RWPE2 (cell line): ENCODE data around the gene ZBTB7C.

Source experiments
- ATAC-seq: fragments of 200-7000 bp; cut with Tn5 transposase; 3 replicates; pipeline ENCODE4 v1.9.1; 2021; ENCODE audit warnings: low read depth
- DNase-seq: peaks from one replicate; pipeline ENCODE4 v3.0.0-alpha.2; 2020; ENCODE audit warnings: low spot score
- H3K27ac ChIP-seq: fragments of 450-650 bp; 2 replicates; pipeline ENCODE4 v1.5.1; 2017; ENCODE audit warnings: mild to moderate bottlenecking; ENCODE audit not compliant: poor library complexity, severe bottlenecking
- H3K27me3 ChIP-seq: fragments of 250-450 bp; sonication (Bioruptor Pico); 2 replicates; pipeline ENCODE4 v1.5.1; 2021; ENCODE audit warnings: mild to moderate bottlenecking, moderate library complexity; ENCODE audit not compliant: insufficient read depth, poor library complexity, severe bottlenecking
- H3K36me3 ChIP-seq: fragments of 250-450 bp; sonication (Bioruptor Pico); 2 replicates; pipeline ENCODE4 v1.5.1; 2020; ENCODE audit warnings: low read depth, mild to moderate bottlenecking, moderate library complexity
- H3K4me1 ChIP-seq: fragments of 250-450 bp; sonication (Bioruptor Pico); 2 replicates; pipeline ENCODE4 v1.5.1; 2021; ENCODE audit warnings: mild to moderate bottlenecking, moderate library complexity; ENCODE audit not compliant: insufficient read depth, poor library complexity, severe bottlenecking
- H3K4me3 ChIP-seq: fragments of 250-450 bp; sonication (Bioruptor Pico); 2 replicates; pipeline ENCODE4 v1.5.1; 2021; ENCODE audit warnings: mild to moderate bottlenecking, moderate library complexity; ENCODE audit not compliant: severe bottlenecking
- H3K9me3 ChIP-seq: fragments of 250-450 bp; sonication (Bioruptor Pico); 2 replicates; pipeline ENCODE4 v1.5.1; 2021; ENCODE audit warnings: mild to moderate bottlenecking, moderate library complexity; ENCODE audit not compliant: severe bottlenecking
- TF ChIP-seq, protein P1 (sequence below): fragments of 450-650 bp; IDR thresholded peaks from one replicate; pipeline ENCODE4 v1.5.1; 2017; ENCODE audit warnings: mild to moderate bottlenecking, moderate library complexity; ENCODE audit not compliant: poor library complexity, severe bottlenecking

The ZBTB7C gene

DNA sequence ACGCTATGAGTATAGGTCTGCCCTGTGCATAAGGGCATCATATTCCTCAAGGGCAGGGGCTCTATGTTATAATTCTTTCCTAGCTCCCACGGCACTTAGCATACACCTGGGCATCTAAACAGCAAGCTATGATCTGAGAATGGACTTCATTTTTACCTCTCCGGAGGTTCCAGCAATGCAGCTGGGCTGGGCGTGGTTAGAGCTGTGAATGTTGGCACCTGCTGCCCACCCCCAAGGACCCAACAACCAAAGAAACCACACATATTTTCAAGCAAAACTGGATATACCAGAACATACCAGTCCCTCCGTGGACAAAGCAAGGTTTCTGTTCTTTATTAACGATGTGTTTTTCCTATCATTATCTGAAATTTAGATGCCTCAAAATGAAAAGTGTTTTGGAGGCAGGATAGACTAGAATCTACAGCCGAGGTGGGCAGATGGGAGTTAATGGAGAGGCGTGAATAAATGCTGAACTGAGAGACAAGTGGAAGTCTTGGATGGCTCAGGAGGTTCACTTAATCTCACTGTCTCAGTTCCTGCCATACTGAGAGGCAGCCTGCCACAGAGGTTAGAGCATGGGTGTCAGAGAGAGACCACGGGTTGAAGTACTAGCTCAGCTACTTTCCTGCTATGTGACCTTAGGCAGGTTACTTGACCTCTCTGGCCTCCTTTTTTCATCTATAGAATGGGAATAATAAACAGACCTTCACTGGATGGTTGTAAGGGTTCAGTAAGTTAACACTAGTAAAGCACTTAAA is 292.1 kb downstream of the ZBTB7C start:
- Histone ChIP-seq H3K9me3 (no peaks in the 10 kb centered on the region), H3K4me1 (no peaks in the 10 kb centered on the region), H3K4me3 (no peak overlapping the region), H3K27ac (no peak overlapping the region), H3K27me3 (no peaks in the 10 kb centered on the region), H3K36me3 (no peaks in the 10 kb centered on the region)
- ATAC-seq (no peak), DNase-seq (no peak)
- TF ChIP-seq, protein P1, sequence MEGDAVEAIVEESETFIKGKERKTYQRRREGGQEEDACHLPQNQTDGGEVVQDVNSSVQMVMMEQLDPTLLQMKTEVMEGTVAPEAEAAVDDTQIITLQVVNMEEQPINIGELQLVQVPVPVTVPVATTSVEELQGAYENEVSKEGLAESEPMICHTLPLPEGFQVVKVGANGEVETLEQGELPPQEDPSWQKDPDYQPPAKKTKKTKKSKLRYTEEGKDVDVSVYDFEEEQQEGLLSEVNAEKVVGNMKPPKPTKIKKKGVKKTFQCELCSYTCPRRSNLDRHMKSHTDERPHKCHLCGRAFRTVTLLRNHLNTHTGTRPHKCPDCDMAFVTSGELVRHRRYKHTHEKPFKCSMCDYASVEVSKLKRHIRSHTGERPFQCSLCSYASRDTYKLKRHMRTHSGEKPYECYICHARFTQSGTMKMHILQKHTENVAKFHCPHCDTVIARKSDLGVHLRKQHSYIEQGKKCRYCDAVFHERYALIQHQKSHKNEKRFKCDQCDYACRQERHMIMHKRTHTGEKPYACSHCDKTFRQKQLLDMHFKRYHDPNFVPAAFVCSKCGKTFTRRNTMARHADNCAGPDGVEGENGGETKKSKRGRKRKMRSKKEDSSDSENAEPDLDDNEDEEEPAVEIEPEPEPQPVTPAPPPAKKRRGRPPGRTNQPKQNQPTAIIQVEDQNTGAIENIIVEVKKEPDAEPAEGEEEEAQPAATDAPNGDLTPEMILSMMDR, result no peak

DNA sequence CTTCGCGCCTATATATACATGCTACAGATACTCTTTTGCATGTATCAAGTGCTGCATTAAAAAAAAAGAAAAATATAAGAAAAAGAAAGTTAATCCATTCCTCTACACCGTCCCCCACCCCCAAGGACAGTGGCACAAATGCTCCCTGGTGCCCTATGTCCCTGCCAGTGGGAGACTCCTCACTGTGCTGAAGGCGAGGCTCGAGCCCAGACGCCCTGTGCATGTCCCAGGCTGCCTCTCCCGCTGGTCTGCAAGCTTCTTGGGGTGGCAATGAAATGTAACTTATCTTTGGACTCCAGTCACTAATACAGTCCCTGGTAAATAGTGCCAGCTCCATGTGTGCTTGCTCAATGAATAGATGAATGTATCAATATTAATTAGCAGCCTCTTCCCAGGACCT is 293.2 kb downstream of the ZBTB7C start:
- H3K36me3 ChIP-seq, result no peaks in the 10 kb centered on the region
- H3K4me3 ChIP-seq, result no peak overlapping the region
- no peaks in the 10 kb centered on the region for H3K4me1 ChIP-seq
- TF ChIP-seq, protein P1, result no peak
- ATAC-seq (no peak), DNase-seq (no peak)
- no peaks in the 10 kb centered on the region for H3K9me3 ChIP-seq
- no peaks in the 10 kb centered on the region for H3K27me3 ChIP-seq
- no peak overlapping the region for H3K27ac ChIP-seq

DNA sequence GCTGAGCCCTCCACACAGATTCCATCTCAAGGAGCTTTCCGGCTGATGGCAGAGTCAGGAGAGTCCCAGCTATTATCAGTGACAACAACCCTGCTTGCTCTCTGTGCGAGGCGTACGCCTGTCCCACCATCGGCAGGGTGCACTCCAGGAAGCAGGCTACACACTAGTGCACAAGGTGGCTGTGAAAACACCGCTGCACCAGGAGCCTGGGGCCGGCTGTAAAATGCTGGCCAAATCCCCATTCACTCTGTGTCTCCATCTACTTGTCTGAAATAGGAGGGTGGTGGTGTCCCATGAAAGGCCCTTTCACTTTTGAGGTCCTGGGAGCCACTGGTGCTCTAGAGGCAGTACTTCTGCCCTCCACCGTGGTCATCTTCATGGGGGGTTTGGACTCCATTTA is 295.5 kb downstream of the ZBTB7C start:
- no peak for DNase-seq
- H3K4me3 ChIP-seq, result no peak overlapping the region
- TF ChIP-seq, protein P1, result no peak
- no peaks in the 10 kb centered on the region for H3K9me3 ChIP-seq
- H3K4me1 ChIP-seq, result no peaks in the 10 kb centered on the region
- no peak for ATAC-seq
- H3K36me3 ChIP-seq, result no peaks in the 10 kb centered on the region
- H3K27ac ChIP-seq, result no peak overlapping the region
- no peaks in the 10 kb centered on the region for H3K27me3 ChIP-seq

DNA sequence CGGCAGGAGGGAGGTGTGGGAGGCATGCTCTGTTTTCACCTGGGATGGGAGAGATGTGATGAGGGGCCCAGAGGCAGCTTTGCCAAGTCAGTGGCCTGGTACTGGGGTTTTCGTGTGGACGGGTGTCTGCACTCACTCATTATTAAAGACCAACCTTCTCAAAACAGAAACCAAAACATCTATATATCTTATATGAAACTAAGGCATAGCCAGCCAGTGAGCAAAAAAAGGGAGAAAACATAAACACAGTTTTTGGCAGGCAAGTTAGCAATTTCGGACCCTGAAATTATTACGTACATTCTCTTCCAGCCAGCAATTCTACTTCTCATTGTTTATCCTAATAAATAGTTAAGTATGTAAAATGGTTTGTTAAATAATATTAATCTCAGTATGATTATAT is 297.6 kb downstream of the ZBTB7C start:
- no peaks in the 10 kb centered on the region for H3K9me3 ChIP-seq
- no peaks in the 10 kb centered on the region for H3K4me1 ChIP-seq
- no peaks in the 10 kb centered on the region for H3K27me3 ChIP-seq
- H3K4me3 ChIP-seq, result no peak overlapping the region
- ATAC-seq (no peak), DNase-seq (no peak)
- no peaks in the 10 kb centered on the region for H3K36me3 ChIP-seq
- TF ChIP-seq, protein P1, result no peak
- no peak overlapping the region for H3K27ac ChIP-seq

DNA sequence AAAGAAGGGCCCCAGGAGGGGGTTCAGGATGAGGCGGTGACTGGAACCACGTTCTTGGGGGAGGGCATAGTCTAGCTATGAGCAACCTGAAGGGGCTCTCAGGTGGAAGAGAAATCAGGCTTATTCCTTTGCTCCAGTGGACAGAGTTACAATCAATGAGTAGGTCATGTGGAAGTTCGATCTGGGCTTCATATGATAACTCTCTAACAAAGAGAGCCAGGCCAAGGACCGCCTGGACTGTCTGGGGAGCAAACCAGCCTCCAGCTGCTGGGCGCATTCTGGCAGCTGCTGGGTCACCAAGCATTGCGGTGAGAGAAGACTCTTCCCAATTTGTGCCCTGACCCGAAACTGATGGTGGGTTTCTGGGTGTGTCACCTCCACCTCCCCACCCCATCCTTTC is 298.4 kb downstream of the ZBTB7C start:
- Histone ChIP-seq H3K27me3 (no peaks in the 10 kb centered on the region), H3K4me1 (no peaks in the 10 kb centered on the region), H3K4me3 (no peak overlapping the region), H3K36me3 (no peaks in the 10 kb centered on the region), H3K27ac (no peak overlapping the region), H3K9me3 (no peaks in the 10 kb centered on the region)
- DNase-seq, result no peak
- TF ChIP-seq, protein P1, result no peak
- no peak for ATAC-seq
